Lower leg skin (tissue), 4 donors: ENCODE data around the gene USP20. TPM values are rescaled to one million over a fixed set of nuclear protein-coding genes. Genes with fewer than 3 reads are reported as not detected.

Experiments
- DNase-seq, 2 donors: peaks; one replicate each; pipeline ENCODE4 v3.0.0-alpha.2; 2019; ENCODE audit warnings: low spot score in 2 of 2
- H3K4me3 ChIP-seq: fragments of 200-600 bp; sonication (generic); 2 replicates; pipeline ENCODE4 v1.5.1; 2017; ENCODE audit warnings: mild to moderate bottlenecking, low read depth; ENCODE audit not compliant: poor library complexity, severe bottlenecking
- CTCF ChIP-seq, 3 donors: fragments of 450-650 bp; IDR thresholded peaks; one replicate each; pipeline ENCODE4 v1.5.1; 2016; ENCODE audit warnings: antibody characterized with exemption in 3 of 3, mild to moderate bottlenecking in 3 of 3, moderate library complexity in 2 of 3
- POLR2A ChIP-seq, 2 donors: fragments of 450-650 bp; IDR thresholded peaks; one replicate each; pipeline ENCODE4 v1.6.1; 2016 to 2017; ENCODE audit warnings: antibody characterized with exemption in 2 of 2, mild to moderate bottlenecking in 1 of 2, moderate library complexity in 1 of 2
- WGBS, 2 donors: methylation state at CpG; one replicate each; pipeline ENCODE4 v1.1.5; 2018; 5-methylcytosine and 5-hydroxymethylcytosine counted together
- intact Hi-C: fragments of 100-400 bp; cut with DNase I; formaldehyde crosslinking; loops from one replicate; pipeline ENCODE4 v1.15.0; 2023; ENCODE audit warnings: low total_unique reads
- total RNA-seq, 4 donors: library from RNA; depleted of rRNA; stranded (reverse); fragments of >200 nt; gene quantifications; one replicate each; pipeline ENCODE4 v1.1.0, GENCODE V29; 2016

The USP20 gene
- total RNA-seq, 4 donors from 2014 or later: 20.7 to 39.7 (median 36.1) TPM

GRCh38 chr9:129869585-129870501 is 34.6 kb downstream of the USP20 start:
- TF ChIP-seq POLR2A (IDR thresholded peaks at IDR 0.05): no peak
- no peak for TF ChIP-seq CTCF (IDR thresholded peaks at IDR 0.05)
- intact Hi-C loops: no loop called here
- no peak overlapping the region for H3K4me3 ChIP-seq
- DNase-seq: no peak
- WGBS, 2 donors: 93% methylated on average over 19 to 24 of the region's 24 CpGs

DNA sequence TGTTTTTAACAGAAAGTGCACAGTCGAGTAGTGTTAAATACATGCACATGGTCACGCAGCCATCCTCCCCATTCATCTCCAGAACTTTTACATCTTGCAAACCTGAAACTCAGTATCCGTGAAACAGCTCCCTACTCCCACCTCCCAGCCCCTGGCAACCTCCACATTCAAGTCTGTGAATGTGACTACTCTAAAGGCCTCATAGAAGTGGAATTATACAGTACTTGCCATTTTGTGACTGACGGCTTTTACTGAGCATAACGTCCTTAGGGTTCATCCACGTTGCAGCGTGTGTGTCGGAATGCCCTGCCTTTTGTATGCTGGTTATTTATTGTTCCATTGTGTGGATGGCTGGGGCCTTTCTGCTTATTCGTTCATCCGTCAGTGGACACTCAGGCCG is 35.8 kb downstream of the USP20 start:
- 92 to 93% methylated on average over 11 of the region's 11 CpGs for WGBS, 2 donors
- no peak for TF ChIP-seq CTCF (IDR thresholded peaks at IDR 0.05)
- TF ChIP-seq POLR2A (IDR thresholded peaks at IDR 0.05): no peak
- no peak for DNase-seq
- intact Hi-C loops: no loop called here
- H3K4me3 ChIP-seq: no peak overlapping the region

GRCh38 chr9:129873563-129874190 is 38.4 kb downstream of the USP20 start:
- TF ChIP-seq POLR2A (IDR thresholded peaks at IDR 0.05) (no peak), CTCF (IDR thresholded peaks at IDR 0.05) (no peak)
- no peak overlapping the region for H3K4me3 ChIP-seq
- WGBS, 2 donors: 78 to 89% methylated on average over 14 to 16 of the region's 16 CpGs
- intact Hi-C loops: no loop called here
- DNase-seq: no peak

DNA sequence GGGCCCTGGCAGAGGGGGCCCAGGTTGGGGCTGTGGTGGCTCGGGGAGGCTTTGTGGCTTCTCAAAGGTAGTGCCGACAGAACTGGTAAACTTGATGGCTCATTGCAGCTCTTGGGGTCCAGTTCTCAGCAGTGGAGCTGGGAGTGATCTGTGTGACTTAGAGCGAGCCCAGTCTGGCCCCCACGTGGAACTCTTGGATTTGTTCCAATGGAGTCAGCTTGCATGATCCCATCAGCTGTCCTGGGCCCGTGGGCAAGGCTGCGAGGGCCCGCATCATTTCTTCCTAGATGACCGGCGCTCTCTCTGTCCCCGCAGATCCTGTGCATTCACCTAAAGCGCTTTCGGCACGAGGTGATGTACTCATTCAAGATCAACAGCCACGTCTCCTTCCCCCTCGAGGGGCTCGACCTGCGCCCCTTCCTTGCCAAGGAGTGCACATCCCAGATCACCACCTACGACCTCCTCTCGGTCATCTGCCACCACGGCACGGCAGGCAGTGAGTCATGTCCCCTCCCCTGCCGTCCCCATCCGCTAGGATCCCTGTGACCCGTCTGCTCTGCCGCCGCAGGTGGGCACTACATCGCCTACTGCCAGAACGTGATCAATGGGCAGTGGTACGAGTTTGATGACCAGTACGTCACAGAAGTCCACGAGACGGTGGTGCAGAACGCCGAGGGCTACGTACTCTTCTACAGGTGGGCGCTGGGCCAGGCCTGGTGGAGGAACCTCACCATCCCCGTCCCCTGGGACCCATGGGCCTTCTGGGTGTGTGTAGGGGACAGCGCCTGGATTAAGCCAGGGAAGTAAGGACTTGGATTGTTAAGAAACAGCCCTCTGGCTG is 39.2 kb downstream of the USP20 start:
- no peak for DNase-seq
- no peak overlapping the region for H3K4me3 ChIP-seq
- TF ChIP-seq POLR2A (IDR thresholded peaks at IDR 0.05) (no peak), CTCF (IDR thresholded peaks at IDR 0.05) (no peak)
- intact Hi-C loops: no loop called here
- WGBS, 2 donors: 89 to 92% methylated on average over 37 to 38 of the region's 38 CpGs

DNA sequence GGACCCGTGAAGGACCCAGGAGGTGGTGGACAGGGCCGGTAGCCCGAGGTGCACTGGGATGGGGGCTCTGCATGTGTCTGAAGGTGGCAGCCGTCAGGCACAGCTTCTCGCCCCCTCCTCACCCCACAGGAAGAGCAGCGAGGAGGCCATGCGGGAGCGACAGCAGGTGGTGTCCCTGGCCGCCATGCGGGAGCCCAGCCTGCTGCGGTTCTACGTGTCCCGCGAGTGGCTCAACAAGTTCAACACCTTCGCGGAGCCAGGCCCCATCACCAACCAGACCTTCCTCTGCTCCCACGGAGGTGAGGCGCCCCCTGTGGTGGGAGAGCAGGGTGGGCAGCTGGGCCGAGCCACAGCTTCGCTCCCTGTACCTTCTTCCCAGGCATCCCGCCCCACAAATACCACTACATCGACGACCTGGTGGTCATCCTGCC is 39.9 kb downstream of the USP20 start:
- no peak overlapping the region for H3K4me3 ChIP-seq
- DNase-seq: no peak
- 87 to 92% methylated on average over 23 of the region's 23 CpGs for WGBS, 2 donors
- intact Hi-C loops: no loop called here
- TF ChIP-seq CTCF (IDR thresholded peaks at IDR 0.05) (no peak), POLR2A (IDR thresholded peaks at IDR 0.05) (no peak)
